Measurements from ENCODE around the gene TBP. TPM values are rescaled to one million over a fixed set of nuclear protein-coding genes. Genes with fewer than 3 reads are reported as not detected.
"Not testable (repeated sequence)": the region's sequence is repeated elsewhere in the genome, so short reads cannot be mapped to it uniquely, and the experiment has no call there.

TBP gene
- 10 to 100 TPM; 11.4 to 20.1 (median 19.9) TPM for total RNA-seq

DNA sequence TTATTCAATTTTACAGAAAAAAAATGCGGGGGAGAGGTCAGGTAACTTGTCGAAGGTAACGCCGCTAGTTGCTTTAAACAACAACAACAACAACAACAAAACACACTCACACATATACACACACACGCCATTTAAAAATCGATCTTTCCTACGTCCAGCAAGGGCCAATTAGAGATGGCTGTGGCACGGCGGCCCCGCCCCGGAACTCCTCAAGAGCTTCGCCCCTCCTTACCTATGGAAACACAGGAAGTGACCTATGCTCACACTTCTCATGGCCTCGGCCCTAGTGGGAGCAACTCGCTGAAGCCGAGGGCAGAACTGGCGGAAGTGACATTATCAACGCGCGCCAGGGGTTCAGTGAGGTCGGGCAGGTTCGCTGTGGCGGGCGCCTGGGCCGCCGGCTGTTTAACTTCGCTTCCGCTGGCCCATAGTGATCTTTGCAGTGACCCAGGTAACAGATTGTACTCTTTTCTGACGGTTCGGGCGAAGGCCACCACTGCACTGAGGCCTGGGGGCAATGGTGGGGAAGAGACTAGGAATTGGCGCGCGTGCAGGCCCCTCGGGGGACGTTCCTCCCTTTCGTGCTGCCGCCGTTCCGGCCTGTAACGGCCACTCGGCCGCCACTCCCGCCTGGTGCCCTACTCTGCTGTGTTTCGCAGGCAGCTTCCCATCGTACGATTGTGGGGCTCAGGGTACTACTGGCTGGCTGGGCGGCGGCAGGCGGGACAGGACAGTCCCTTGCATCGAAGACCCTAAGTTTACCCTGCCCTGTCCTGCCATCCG, at the start of gene TBP:
TSS of gene TBP (plus strand) at position 357 of the 783 bp plus-strand sequence. CDS start 2,661 bp downstream, outside the sequence.
- ATAC-seq (ENCODE audit: low FRiP score) = peak; percentile 96
- peak; percentile 96 for DNase-seq (ENCODE audit: low spot score)
- TF ChIP-seq, protein P1, sequence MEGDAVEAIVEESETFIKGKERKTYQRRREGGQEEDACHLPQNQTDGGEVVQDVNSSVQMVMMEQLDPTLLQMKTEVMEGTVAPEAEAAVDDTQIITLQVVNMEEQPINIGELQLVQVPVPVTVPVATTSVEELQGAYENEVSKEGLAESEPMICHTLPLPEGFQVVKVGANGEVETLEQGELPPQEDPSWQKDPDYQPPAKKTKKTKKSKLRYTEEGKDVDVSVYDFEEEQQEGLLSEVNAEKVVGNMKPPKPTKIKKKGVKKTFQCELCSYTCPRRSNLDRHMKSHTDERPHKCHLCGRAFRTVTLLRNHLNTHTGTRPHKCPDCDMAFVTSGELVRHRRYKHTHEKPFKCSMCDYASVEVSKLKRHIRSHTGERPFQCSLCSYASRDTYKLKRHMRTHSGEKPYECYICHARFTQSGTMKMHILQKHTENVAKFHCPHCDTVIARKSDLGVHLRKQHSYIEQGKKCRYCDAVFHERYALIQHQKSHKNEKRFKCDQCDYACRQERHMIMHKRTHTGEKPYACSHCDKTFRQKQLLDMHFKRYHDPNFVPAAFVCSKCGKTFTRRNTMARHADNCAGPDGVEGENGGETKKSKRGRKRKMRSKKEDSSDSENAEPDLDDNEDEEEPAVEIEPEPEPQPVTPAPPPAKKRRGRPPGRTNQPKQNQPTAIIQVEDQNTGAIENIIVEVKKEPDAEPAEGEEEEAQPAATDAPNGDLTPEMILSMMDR (IDR thresholded peaks at IDR 0.05) = no peak

- ATAC-seq (ENCODE audit: low FRiP score) (no peak), DNase-seq (ENCODE audit: low spot score) (no peak)
- TF ChIP-seq, protein P1 (IDR thresholded peaks at IDR 0.05) = no peak
Observed at GRCh38 chr6:170504479-170504878, 49.7 kb upstream of the TBP start.

- TF ChIP-seq, protein P1 (IDR thresholded peaks at IDR 0.05) = no peak
- no peak for ATAC-seq (ENCODE audit: low FRiP score)
- DNase-seq (ENCODE audit: low spot score) = no peak
Observed at GRCh38 chr6:170505306-170505705, 48.9 kb upstream of the TBP start.

- no peak for DNase-seq (ENCODE audit: low spot score)
- TF ChIP-seq, protein P1 (IDR thresholded peaks at IDR 0.05) = no peak
- ATAC-seq (ENCODE audit: low FRiP score) = no peak
Observed at GRCh38 chr6:170506446-170506845, 47.7 kb upstream of the TBP start.

DNA sequence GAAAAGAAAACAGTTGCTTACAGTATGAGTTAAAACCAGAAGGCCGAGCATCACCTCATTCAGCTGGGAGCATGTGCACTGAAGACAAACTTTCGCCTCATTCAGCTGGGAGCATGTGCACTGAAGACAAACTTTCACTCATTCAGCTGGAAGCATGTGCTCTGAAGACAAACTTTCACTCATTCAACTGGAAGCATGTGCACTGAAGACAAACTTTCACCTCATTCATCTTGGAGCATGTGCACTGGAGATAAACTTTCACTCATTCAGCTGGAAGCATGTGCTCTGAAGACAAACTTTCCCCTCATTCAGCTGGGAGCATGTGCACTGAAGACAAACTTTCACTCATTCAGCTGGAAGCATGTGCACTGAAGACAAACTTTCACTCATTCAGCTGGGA, 46.4 kb upstream of the TBP start:
- not testable (repeated sequence) for DNase-seq (ENCODE audit: low spot score); ATAC-seq (ENCODE audit: low FRiP score)

- DNase-seq (ENCODE audit: low spot score); ATAC-seq (ENCODE audit: low FRiP score): not testable (repeated sequence)
Observed at GRCh38 chr6:170508275-170508674, 45.9 kb upstream of the TBP start.

DNA sequence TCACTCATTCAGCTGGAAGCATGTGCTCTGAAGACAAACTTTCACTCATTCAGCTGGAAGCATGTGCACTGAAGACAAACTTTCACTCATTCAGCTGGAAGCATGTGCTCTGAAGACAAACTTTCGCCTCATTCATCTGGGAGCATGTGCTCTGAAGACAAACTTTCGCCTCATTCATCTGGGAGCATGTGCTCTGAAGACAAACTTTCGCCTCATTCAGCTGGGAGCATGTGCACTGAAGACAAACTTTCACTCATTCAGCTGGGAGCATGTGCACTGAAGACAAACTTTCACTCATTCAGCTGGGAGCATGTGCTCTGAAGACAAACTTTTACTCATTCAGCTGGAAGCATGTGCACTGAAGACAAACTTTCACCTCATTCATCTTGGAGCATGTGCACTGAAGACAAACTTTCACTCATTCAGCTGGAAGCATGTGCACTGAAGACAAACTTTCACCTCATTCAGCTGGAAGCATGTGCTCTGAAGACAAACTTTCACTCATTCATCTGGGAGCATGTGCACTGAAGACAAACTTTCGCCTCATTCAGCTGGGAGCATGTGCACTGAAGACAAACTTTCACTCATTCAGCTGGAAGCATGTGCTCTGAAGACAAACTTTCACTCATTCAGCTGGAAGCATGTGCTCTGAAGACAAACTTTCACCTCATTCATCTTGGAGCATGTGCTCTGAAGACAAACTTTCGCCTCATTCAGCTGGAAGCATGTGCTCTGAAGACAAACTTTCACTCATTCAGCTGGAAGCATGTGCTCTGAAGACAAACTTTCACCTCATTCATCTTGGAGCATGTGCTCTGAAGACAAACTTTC, 45.1 kb upstream of the TBP start:
- DNase-seq (ENCODE audit: low spot score); ATAC-seq (ENCODE audit: low FRiP score): not testable (repeated sequence)

- ATAC-seq (ENCODE audit: low FRiP score) = no peak
- TF ChIP-seq, protein P1 (IDR thresholded peaks at IDR 0.05) = no peak
- no peak for DNase-seq (ENCODE audit: low spot score)
Observed at GRCh38 chr6:170509723-170510018, 44.5 kb upstream of the TBP start.

All from omental fat pad (tissue), 4 donors.